Mesendoderm (in vitro differentiated cells): Measurements from ENCODE around the gene ZNF750.

Experiments
- DNase-seq: peaks from one replicate; pipeline ENCODE4 v3.0.0; 2013
- H2AK5ac ChIP-seq: 2 replicates; pipeline ENCODE4 v1.6.1; 2013; ENCODE audit warnings: low read length, inconsistent platforms
- H2BK120ac ChIP-seq: 2 replicates; pipeline ENCODE4 v1.6.1; 2013; ENCODE audit warnings: low read depth, mild to moderate bottlenecking, low read length, moderate library complexity, mixed read lengths
- H2BK15ac ChIP-seq: replicated peaks from 2 replicates; pipeline ENCODE4 v1.6.1; 2013; ENCODE audit warnings: low read depth, mild to moderate bottlenecking, moderate library complexity
- H2BK5ac ChIP-seq: 2 replicates; pipeline ENCODE4 v1.6.1; 2013; ENCODE audit warnings: low read length, inconsistent platforms
- H3K18ac ChIP-seq: 2 replicates; pipeline ENCODE4 v1.6.1; 2013; ENCODE audit warnings: mild to moderate bottlenecking, low read length, mixed read lengths
- H3K23ac ChIP-seq: one replicate; pipeline ENCODE4 v1.6.1; 2013; ENCODE audit warnings: low read length
- H3K27ac ChIP-seq: 2 replicates; pipeline ENCODE4 v1.5.1; 2013; ENCODE audit warnings: low read depth, mild to moderate bottlenecking, inconsistent platforms, low read length, moderate library complexity
- H3K27me3 ChIP-seq: 2 replicates; pipeline ENCODE4 v1.6.1; 2013; ENCODE audit warnings: low read length, control low read depth, mild to moderate bottlenecking, inconsistent platforms; ENCODE audit not compliant: insufficient read depth, poor library complexity
- H3K36me3 ChIP-seq: 2 replicates; pipeline ENCODE4 v1.6.1; 2013; ENCODE audit warnings: low read length, inconsistent platforms; ENCODE audit not compliant: control insufficient read depth, insufficient read depth
- H3K4ac ChIP-seq: one replicate; pipeline ENCODE4 v1.6.1; 2013; ENCODE audit warnings: low read depth, mild to moderate bottlenecking, low read length, moderate library complexity
- H3K4me1 ChIP-seq: 2 replicates; pipeline ENCODE4 v1.6.1; 2013; ENCODE audit warnings: low read depth, low read length, inconsistent platforms; ENCODE audit not compliant: control insufficient read depth
- H3K4me2 ChIP-seq: 2 replicates; pipeline ENCODE4 v1.6.1; 2013; ENCODE audit warnings: low read length
- H3K4me3 ChIP-seq: 2 replicates; pipeline ENCODE4 v1.5.1; 2013; ENCODE audit warnings: mild to moderate bottlenecking, low read length
- H3K56ac ChIP-seq: one replicate; pipeline ENCODE4 v1.6.1; 2013; ENCODE audit warnings: low read length
- H3K79me1 ChIP-seq: 2 replicates; pipeline ENCODE4 v1.6.1; 2013; ENCODE audit warnings: low read length, inconsistent platforms
- H3K79me2 ChIP-seq: 2 replicates; pipeline ENCODE4 v1.6.1; 2013; ENCODE audit warnings: mild to moderate bottlenecking, low read length; ENCODE audit not compliant: control insufficient read depth, insufficient read depth
- H3K9ac ChIP-seq: 2 replicates; pipeline ENCODE4 v1.6.1; 2013; ENCODE audit warnings: low read length, inconsistent platforms
- H4K5ac ChIP-seq: one replicate; pipeline ENCODE4 v1.6.1; 2013; ENCODE audit warnings: low read length
- H4K8ac ChIP-seq: one replicate; pipeline ENCODE4 v1.6.1; 2013; ENCODE audit warnings: low read depth, mild to moderate bottlenecking, control low read depth, low read length, moderate library complexity
- WGBS: extraction: QIAGEN DNeasy Blood & Tissue Kit; methylation state at CpG from one replicate; pipeline ENCODE4 v1.1.7; 2013; ENCODE audit warnings: low lambda C conversion rate, missing lambda C conversion rate; ENCODE audit not compliant: insufficient coverage; ENCODE audit errors: extremely low coverage; 5-methylcytosine and 5-hydroxymethylcytosine counted together

Gene ZNF750

DNA sequence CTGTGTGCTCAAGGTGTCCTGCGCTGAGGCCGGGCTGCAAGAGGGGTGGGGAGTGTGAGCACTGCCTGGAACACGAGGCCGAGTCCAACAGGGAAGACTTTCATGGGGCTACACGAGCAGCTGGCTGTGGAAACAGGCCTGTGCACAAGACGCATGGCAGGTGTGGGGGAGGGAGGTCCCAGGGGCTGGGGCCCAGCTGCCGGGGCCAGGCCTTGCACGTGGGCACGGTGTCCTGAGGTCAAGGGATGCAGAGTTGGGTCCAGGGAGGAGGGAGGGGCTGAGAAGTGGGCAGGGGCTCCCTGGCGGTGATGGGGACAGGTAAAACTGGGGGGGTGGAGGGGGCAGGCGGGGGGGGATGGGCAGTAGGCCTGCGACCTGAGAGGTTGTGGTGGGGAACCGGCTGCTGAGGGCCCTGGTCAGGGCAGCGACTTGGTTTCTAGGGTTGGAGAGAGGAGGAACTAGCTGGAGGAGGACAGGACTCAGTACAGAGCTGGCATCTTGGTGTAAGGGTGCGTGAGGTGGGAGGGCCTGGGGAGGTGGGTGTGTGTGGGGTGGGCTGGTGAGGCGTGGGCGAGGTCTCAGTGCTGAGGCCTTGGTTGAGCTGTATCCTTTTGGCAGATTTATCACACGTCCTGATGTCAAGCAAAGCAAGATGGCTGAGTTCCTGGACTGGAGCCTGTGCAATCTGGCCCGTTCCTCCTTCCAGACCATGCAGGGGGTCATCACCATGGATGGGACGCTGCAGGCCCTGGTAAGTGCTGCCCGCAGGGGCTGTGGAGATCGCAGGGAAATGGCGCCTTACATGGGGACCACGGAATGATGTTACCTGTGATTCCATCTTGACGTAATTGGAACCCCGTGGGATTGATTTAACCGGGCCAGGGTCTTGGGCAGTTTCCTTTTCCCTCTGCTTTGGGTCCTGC, 58.6 kb downstream of the ZNF750 start:
- Histone ChIP-seq H3K27me3 (no peaks in the 10 kb centered on the region), H4K8ac (no peak overlapping the region), H3K27ac (no peak overlapping the region), H3K36me3 (peaks cover 5% of the 10 kb centered on the region), H3K4me3 (no peak overlapping the region), H3K4me2 (no peak overlapping the region), H2AK5ac (no peak overlapping the region), H3K79me2 (no peaks in the 10 kb centered on the region), H3K4me1 (no peaks in the 10 kb centered on the region), H2BK120ac (no peak overlapping the region), H3K56ac (no peak overlapping the region), H2BK5ac (no peak overlapping the region), H3K79me1 (peaks cover 5% of the 10 kb centered on the region), H3K9ac (no peak overlapping the region), H3K18ac (no peak overlapping the region), H4K5ac (no peak overlapping the region), H3K23ac (no peak overlapping the region), H2BK15ac (no peak overlapping the region), H3K4ac (no peak overlapping the region)
- WGBS = no CpG with 5 or more reads among the region's 27 CpGs
- DNase-seq = no peak

DNA sequence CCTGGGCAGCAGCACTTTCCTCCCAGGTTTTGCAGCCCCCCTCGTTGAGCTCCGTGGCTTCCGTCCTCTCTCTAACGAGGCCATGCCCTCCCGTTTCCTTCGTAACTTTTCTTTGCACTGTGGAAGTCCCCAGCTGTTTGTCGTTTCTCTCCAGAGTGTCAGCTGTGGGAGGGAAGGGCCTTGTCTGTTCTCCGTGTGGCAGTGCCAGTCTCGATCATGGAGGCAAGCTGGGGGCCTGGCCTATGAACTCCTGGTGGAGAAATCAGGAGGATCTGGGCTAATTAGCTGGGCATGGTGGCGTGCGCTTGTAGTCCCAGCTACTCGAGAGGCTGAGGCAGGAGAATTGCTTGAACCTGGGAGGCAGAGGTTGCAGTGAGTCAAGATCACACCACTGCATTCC, 59.6 kb downstream of the ZNF750 start:
- Histone ChIP-seq H4K8ac (no peak overlapping the region), H2BK120ac (no peak overlapping the region), H3K79me2 (peaks cover 2% of the 10 kb centered on the region), H3K36me3 (peaks cover 8% of the 10 kb centered on the region), H3K9ac (no peak overlapping the region), H4K5ac (no peak overlapping the region), H2BK5ac (no peak overlapping the region), H3K56ac (no peak overlapping the region), H3K4me3 (no peak overlapping the region), H3K4ac (no peak overlapping the region), H3K27me3 (no peaks in the 10 kb centered on the region), H2AK5ac (no peak overlapping the region), H3K23ac (no peak overlapping the region), H3K27ac (no peak overlapping the region), H3K18ac (no peak overlapping the region), H3K4me2 (no peak overlapping the region), H2BK15ac (no peak overlapping the region), H3K4me1 (no peaks in the 10 kb centered on the region), H3K79me1 (peaks cover 8% of the 10 kb centered on the region)
- no CpG with 5 or more reads among the region's 12 CpGs for WGBS
- DNase-seq = no peak

DNA sequence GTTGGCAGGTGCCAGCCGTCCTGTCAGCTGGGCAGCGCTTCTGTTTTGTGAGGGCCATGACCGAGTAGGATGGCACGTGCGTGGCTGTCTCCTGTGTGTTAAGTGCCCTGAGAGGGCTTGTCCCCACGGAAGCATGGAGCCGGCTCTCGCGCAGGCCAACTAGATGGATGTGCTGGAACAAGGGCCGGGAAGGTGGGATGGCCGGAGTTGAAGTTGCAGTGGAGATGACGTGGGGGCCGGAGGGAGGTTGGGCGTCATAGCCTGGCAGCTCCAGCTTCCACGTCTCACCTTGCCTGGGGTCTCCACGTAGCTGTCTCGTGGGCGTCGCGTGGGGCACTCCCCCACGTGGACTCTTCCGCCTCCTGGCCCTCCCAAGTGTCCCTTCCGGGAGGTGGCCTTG, 60.3 kb downstream of the ZNF750 start:
- Histone ChIP-seq H3K56ac (no peak overlapping the region), H3K79me1 (peaks cover 8% of the 10 kb centered on the region), H3K4me3 (no peak overlapping the region), H3K27ac (no peak overlapping the region), H3K4ac (no peak overlapping the region), H2BK5ac (no peak overlapping the region), H3K27me3 (no peaks in the 10 kb centered on the region), H3K79me2 (peaks cover 2% of the 10 kb centered on the region), H2BK120ac (no peak overlapping the region), H2AK5ac (no peak overlapping the region), H3K9ac (no peak overlapping the region), H4K8ac (no peak overlapping the region), H3K18ac (no peak overlapping the region), H2BK15ac (no peak overlapping the region), H3K23ac (no peak overlapping the region), H3K36me3 (peaks cover 8% of the 10 kb centered on the region), H3K4me1 (no peaks in the 10 kb centered on the region), H4K5ac (no peak overlapping the region), H3K4me2 (no peak overlapping the region)
- WGBS = no CpG with 5 or more reads among the region's 23 CpGs
- DNase-seq = no peak
